ENCODE results near the gene ZNF778.

GRCh38 chr16:89268987-89269735 is 51.7 kb downstream of the ZNF778 start:
- no peak for TF ChIP-seq POLR2A (IDR thresholded peaks at IDR 0.05; ENCODE audit: low read length)
- TF ChIP-seq CTCF (IDR thresholded peaks at IDR 0.05): no peak
- TF ChIP-seq ELK1 (IDR thresholded peaks at IDR 0.05; ENCODE audit: low read depth, low read length): no peak
- no peak for TF ChIP-seq REST (IDR thresholded peaks at IDR 0.05)
- TF ChIP-seq RCOR1 (IDR thresholded peaks at IDR 0.05; ENCODE audit: low read depth, low read length): no peak
